HPDE6-E6E7 (cell line): ENCODE results near the gene ADAMTS12.
"Not testable (repeated sequence)": the region's sequence is repeated elsewhere in the genome, so short reads cannot be mapped to it uniquely, and the experiment has no call there.

Experiments used
- DNase-seq: peaks from one replicate; pipeline ENCODE4 v3.0.0; 2011; ENCODE audit warnings: missing footprints; ENCODE audit errors: extremely low spot score

The ADAMTS12 gene

DNA sequence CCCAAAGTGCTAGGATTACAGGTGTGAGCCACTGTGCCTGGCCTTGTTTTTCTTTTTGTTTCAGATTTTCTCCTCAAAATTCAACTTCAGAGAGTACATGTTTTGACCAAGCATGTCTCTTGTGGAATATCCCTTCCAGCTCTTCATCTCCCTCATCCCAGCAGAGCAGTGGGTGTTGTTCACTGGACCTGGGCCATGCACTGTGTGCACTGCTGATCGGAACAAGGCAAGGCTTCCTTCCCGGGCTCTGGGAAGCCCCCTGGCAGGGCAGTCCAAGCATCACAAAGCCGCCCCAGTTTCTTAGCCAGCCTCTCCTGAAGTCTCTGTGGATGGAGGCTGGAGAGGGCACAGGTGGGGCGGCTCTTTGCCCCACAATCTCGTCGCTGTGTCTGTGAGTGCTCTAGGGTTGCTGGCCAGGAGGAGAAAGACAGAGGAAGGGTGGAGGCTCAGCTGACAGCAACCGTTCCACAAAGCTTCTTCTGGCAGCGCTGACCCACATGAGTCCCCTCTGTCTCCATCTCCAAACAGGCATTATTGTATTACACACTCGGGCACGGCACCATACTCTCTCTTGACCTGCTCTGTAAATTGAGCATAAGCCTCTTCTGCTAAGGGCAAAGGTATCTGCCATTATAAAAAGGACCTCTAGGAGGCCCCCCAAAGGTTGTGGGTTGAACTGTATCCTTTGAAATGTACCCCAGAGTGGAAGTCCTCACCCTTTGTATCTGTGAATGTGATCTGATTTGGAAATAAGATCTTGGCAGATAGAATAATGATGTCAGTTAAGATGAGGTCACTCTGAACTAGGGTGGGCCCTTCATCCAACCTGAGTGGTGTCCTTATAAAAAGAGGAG lies 361.4 kb downstream of the ADAMTS12 start:
- DNase-seq = no peak

GRCh38 chr5:33527696-33528095 lies 364.1 kb downstream of the ADAMTS12 start:
- DNase-seq = no peak

GRCh38 chr5:33526755-33527154 lies 365.0 kb downstream of the ADAMTS12 start:
- no peak for DNase-seq

DNA sequence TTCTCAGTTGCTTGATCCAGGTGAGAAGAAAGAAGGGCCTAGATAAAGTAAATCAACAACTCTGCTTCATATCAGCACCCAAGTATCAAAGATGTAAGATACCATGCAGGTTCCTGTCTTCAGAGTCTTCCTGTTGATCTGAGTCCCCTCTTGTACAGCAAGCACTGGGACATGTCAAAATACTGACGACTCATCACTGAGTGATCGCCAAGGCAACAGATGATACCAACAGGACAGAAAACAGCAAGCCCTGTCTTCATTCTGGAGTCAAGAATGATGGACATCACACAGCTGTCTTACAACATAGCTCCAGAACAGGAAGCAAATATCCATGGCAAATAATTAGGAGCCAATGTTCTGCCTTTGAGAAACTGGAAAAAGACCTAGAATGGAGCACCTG lies 367.3 kb downstream of the ADAMTS12 start:
- DNase-seq = no peak

- no peak for DNase-seq
These were observed 368.5 kb downstream of the ADAMTS12 start for GRCh38 chr5:33523208-33523771.

GRCh38 chr5:33516421-33516820 lies 375.4 kb downstream of the ADAMTS12 start:
- DNase-seq = no peak

DNA sequence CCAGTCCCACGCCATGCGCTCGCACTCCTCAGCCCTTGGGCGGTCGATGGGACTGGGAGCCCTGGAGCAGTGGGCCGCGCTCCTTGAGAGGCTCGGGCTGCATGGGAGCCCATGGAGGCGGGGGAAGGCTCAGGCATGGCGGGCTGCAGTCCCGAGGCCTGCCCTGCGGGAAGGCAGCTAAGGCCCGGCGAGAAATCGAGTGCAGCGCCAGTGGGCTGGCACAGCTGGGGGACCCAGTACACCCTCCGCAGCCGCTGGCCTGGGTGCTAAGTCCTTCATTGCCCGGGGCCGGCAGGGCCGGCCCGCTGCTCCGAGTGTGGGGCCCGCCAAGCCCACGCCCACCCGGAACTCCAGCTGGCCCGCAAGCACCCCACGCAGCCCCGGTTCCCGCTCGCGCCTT lies 376.4 kb downstream of the ADAMTS12 start:
- DNase-seq = not testable (repeated sequence)

DNA sequence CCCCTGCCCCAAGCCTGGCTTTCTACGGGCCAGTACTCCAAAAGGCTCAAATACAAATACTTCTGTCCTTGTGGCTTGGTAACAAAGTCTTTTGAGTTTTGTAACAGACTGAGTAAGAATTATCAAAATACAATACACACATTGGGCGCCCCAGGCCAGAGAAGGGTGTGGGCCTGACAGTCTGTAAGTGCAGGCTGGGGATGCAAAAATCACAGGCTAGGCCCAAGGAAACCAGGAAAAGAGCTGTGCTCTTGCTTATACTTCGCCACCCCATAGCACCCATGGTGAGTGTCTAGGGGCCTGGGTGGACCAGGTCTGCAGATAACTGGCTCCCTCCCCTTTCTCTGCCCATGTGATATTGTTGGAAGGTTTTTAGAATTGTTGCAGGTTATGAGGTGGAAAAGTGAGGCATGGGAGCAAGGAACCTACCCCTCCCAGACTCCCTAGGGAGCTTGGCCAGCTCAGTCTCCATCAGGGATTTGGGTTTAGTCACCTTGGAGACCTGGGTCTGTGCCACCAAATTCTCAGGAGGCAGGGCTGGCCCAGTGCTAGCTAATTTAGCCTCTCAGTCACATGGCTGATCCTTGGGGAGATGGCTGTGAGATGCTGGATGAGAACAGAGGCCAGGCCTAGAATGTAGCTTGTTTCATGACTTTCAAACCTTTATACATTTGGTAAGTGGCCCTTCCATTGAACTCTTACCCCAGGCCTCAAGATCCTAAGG lies 378.2 kb downstream of the ADAMTS12 start:
- no peak for DNase-seq

DNA sequence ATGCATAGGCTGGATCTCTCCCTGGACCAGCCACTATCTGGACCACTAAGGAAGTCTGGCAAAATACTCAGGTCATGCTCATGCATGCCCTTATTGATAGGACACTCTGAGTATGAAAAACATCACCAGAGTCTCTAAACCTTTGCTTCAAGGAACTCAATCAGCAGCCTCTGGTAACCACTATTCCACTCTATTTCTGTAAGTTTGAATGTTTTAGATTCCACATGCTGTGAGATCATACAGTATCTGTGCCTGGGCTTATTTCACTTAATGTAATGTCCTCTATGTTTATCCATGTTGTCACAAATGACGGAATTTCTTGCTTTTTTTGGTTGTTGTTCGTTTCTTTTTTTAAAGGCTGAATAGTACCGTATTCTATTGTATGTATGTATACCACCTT lies 382.8 kb downstream of the ADAMTS12 start:
- DNase-seq = no peak

DNA sequence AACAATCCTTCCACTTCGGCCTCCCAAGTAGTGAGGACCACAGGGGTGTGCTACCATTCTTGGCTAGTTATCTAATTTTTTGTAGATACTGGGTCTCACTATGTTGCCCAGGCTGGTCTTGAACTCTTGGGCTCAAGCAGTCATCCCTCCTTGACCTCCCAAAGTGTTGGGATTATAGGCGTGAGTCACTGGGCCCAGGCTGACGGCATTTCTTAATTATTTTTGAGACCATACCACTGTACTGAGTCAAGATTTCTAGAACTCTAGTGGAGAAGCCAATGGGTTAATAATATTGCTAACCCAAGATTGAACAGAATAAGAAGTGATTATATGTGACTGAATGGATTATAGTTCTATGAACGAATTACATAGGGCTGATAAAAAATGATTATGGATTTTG lies 384.4 kb downstream of the ADAMTS12 start:
- no peak for DNase-seq

- DNase-seq = no peak
These were observed 387.2 kb downstream of the ADAMTS12 start for GRCh38 chr5:33504570-33504969.

DNA sequence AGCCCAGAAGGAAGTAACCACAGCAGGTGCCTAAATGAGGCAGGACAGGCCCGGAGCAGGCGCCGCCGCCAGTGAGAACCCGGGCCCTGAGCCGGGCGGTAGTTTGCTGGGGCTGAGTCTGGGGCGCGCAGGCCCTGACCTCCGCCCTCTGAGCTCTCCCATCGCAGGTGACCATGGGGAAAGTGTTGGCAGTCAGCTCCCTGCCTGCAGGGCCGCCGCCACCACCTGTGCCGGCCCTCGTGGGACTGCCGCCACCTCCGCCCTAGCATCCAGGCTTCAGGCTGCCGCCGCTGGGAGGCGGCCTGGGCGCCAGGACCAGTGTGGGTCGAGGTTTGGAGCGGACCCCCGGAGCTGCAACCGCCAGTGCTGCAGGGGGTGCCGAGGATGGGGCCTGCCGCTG lies 389.9 kb downstream of the ADAMTS12 start:
- no peak for DNase-seq

DNA sequence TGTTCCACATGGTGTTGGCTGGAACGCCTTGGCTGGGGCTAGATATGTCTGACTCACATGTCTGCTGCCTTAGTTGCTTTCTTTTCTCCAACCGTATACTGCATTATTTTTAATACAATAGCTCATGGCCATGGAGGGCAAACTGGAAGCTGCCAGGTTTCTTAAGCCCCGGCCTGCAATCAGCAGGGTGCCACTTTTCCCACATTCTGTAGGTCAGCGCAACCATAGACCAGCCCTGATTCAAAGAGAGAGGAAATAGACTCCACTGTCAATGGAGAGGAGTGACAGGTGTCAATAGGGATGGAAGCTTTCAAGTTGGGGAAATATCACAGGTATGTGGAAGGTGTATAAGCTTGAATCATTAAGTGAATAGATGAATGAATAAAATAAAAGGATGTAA lies 390.5 kb downstream of the ADAMTS12 start:
- DNase-seq = no peak

- DNase-seq = no peak
These were observed 397.3 kb downstream of the ADAMTS12 start for GRCh38 chr5:33494466-33494865.

GRCh38 chr5:33491941-33492340 lies 399.8 kb downstream of the ADAMTS12 start:
- DNase-seq = no peak

- DNase-seq = no peak
These were observed 401.6 kb downstream of the ADAMTS12 start for GRCh38 chr5:33490071-33490665.

DNA sequence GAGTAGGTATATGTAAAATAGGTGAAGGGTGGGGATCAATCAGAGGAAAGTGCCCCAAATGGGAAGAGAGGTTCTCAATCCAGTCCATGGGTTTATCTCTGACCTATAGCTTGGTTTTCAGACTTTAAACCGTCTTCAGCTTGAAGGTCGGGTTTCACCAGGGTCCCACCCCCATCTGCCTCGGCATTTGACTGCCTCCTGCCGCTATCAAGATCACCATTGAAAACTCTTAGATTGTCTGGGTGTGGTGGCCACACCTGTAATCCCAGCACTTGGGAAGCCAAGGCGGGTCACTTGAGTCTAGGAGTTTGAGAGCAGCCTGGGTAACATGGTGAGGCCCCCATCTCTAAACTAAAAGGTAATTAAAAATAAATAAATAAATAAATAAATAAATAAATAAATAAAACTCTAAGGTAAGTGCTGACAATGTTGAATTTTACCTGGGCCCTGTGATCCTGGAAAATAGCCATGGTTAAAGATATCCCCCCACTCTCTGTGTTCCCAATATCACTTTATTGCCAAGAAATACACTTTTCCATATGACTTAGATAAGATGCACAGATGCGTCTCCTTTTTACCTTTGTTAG lies 402.2 kb downstream of the ADAMTS12 start:
- no peak for DNase-seq

GRCh38 chr5:33488558-33489355 lies 403.0 kb downstream of the ADAMTS12 start:
- DNase-seq = no peak

GRCh38 chr5:33487236-33487635 lies 404.6 kb downstream of the ADAMTS12 start:
- DNase-seq = no peak

- DNase-seq = no peak
These were observed 409.5 kb downstream of the ADAMTS12 start for GRCh38 chr5:33482335-33482734.

DNA sequence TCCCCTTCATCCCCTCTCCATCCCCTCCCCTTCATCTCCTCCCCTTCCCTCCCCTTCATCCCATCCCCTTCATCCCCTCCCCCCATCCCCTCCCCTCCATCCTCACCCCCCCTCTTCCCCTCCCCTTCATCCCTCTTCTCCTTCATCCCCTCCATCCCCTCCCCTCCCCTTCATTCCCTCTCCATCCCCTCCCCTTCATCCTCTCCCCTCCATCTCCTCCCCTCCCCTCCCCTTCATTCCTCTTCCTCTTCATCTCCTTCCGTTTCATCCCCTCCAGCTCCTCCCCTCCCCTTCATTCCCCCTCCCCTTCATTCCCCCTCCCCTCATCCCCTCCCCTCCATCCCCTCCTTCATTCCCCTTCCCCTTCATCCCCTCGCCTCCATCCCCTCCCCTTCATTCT lies 410.9 kb downstream of the ADAMTS12 start:
- no peak for DNase-seq
